Stimulated activated CD4-positive, alpha-beta T cell treated with anti-CD3 and anti-CD28 coated beads, Interleukin-1b, Interleukin-23, amount 100 ng/mL, for 4 hours (primary cell): ENCODE data around the gene SLC35G3.
"Not testable (repeated sequence)": the region's sequence is repeated elsewhere in the genome, so short reads cannot be mapped to it uniquely, and the experiment has no call there.

Experiments used
- DNase-seq, 2 donors: peaks; one replicate each; pipeline ENCODE4 v3.0.0-alpha.2; 2020; ENCODE audit warnings: low read depth in 2 of 2

SLC35G3 gene

DNA sequence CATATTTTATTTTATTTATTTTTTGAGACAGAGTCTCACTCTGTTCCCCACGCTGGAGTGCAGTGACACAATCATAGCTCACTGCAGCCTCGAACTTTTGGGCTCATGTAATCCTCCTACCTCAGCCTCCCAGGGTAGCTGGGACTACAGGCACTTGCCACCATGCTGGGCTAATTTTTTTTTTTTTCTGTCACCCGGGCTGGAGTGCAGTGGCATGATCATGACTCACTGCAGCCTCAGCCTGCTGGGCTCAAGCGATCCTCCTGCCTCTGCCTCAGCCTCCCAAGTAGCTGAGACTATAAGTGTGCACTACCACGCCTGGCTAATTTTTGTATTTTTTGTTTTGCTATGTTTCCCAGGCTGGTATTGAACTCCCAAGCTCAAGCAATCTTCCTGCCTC is 29.5 kb downstream of the SLC35G3 start:
- no peak for DNase-seq

DNA sequence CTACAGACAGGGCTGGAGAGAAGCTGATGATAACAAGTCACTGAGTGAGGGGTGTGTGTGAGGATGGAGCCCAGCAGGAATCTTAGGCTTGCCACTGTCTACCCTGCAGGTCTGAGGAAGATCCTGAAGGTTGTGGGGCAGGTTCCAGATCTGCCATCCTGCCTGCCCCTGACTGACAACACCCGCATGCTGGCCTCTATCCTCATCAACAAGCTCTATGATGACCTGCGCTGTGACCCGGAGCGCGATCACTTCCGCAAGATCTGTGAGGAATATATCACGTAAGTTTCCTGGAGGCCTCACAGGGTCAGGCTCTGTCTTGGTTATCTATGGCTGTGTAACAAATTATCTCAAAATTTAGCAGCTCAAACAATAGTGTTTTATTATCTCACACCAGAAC is 30.3 kb downstream of the SLC35G3 start:
- DNase-seq: no peak

GRCh38 chr17:35162755-35163154 is 31.4 kb downstream of the SLC35G3 start:
- DNase-seq: no peak

DNA sequence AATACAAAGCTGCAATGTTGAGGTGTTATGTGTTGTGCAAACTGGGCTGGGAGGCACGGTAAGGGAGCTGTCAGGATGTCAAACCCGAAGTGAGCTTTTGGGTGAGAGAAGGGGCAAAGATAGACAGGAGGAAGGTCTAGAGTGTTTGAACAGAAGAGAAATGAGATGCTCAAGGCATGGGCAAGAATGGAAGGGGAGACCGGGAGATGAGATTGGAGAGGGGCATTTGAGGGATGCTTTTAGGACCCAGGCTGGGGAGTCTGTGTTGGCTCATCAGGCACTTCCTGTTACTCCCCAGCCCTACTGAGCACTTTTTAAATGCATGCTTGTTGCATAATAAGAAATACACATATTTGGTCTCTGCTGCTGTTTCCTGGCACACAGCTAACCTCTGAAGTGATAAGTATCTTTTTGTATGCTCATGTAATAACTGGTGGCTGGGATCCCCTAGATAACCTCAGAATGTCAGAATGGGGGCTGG is 32.9 kb downstream of the SLC35G3 start:
- no peak for DNase-seq

- no peak for DNase-seq
Observed at GRCh38 chr17:35160354-35161201, 33.6 kb downstream of the SLC35G3 start.

GRCh38 chr17:35159940-35160339 is 34.3 kb downstream of the SLC35G3 start:
- DNase-seq: no peak

- no peak for DNase-seq
Observed at GRCh38 chr17:35155246-35155645, 38.9 kb downstream of the SLC35G3 start.

DNA sequence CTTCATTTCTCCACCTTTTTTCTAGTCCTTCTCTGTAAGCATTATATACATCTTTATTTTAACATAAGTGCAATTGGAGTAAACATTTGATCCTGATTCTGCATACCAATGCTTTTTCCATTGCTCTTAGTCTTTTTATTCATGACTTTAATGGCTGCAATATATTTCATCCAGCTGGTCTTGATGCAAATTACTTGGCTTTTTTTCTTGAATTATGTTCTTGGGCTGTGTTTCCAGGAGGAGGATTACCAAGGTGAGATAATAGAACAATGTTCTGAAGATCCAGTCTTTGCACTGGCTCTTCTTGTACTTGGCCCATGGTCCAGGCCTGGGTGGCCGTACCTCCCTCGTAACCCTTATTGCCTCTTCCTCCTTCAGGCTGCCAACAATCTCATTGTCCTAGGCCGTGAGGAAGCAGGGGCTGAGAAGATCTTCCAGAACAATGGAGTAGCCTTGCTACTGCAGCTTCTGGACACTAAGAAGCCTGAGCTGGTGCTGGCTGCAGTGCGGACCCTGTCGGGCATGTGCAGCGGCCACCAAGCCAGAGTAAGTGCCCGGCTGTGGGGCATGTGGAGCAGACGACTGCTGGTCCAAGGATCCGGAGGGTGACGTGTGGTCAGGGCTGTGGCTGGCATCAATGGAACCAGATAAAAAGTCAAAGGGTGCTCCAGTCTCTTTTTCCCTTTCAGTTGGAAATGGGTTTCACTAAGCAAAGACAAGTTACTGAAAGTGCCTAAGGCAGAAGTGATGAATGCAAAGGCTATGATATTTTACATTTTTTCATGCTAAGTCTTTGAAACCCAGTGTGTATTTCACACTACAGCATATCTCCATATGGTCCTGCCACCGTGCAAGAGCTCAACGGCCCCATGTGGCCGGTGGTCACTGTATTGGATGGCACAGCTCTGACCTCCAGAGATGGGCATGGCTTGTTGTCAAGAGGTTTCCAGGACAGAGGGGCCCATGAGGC is 39.7 kb downstream of the SLC35G3 start:
- no peak for DNase-seq

- DNase-seq: no peak
Observed at GRCh38 chr17:35152421-35153140, 41.6 kb downstream of the SLC35G3 start.

DNA sequence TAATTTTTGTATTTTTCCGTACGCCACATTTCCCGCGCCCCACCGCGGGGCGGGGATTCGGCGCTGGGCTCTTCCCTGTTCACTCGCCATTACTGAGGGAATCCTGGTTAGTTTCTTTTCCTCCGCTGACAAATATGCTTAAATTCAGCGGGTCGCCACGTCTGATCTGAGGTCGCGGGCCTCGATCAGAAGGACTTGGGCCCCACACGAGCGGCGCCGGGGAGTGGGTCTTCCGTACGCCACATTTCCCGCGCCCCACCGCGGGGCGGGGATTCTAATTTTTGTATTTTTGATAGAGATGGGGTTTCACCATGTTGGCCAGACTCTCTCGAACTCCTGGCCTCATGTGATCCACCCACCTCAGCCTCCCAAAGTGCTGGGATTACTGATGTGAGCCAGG is 43.1 kb downstream of the SLC35G3 start:
- DNase-seq: not testable (repeated sequence)

DNA sequence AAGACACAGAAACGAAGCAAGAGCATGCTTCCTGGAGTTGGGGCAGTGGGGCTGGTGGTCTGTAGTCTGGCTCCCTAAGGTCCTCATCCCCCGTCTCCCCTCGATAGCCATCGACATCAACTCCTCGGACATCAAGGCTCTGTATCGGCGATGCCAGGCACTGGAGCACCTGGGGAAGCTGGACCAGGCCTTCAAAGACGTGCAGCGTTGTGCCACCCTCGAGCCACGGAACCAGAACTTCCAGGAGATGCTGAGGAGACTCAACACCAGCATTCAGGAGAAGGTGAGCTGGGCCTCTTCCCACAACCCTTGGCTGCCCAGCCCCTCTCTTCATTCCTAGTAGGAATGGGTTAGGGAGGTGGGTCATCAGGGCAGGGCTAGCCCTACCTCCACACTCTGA is 44.3 kb downstream of the SLC35G3 start:
- DNase-seq: no peak

DNA sequence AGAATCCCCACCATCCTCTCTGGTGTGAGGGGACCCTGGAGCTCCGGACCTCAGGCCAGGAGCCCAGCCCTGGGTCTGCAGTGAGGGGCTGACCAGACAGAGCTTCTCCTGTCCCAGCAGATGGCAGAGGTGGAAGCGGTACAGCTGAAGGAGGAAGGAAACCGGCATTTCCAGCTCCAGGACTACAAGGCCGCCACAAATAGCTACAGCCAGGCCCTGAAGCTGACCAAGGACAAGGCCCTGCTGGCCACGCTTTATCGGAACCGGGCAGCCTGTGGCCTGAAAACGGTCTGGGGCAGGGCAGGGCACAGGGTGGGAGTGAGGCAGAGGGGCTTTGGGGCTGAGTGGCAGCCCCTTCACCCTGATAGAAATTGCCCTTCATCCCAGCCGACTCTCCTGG is 46.0 kb downstream of the SLC35G3 start:
- no peak for DNase-seq

DNA sequence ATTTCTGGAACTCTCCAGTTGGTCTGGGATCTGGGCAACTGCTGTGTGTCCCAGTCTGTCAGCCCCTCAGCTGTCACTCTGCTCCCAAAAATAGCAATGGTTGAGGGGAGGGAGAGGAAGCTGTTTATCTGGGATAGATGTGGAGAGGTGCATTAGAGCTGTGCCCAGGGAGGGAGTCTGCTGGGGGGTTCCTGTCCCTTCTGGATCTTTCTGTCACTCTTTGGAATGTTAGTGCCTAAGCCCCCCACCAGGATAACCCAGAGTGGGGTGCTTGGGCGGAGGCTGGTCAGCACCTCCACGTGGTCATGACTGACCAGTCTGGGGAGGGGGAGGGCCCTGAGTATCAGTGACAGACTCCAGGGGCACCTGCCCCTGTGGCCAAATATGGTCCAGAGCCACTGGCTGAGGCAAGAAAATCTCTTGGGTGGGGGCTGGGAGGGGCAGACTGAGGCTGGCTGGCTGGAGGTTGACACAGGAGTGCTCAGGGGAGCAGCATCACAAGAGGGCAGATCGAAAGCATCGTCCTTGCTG is 46.8 kb downstream of the SLC35G3 start, which contains the start of gene UNC45B:
Gene UNC45B (plus strand): TSS at position 443 of the 531 bp plus-strand sequence. CDS start 447 bp downstream, outside the sequence.
- DNase-seq: no peak

DNA sequence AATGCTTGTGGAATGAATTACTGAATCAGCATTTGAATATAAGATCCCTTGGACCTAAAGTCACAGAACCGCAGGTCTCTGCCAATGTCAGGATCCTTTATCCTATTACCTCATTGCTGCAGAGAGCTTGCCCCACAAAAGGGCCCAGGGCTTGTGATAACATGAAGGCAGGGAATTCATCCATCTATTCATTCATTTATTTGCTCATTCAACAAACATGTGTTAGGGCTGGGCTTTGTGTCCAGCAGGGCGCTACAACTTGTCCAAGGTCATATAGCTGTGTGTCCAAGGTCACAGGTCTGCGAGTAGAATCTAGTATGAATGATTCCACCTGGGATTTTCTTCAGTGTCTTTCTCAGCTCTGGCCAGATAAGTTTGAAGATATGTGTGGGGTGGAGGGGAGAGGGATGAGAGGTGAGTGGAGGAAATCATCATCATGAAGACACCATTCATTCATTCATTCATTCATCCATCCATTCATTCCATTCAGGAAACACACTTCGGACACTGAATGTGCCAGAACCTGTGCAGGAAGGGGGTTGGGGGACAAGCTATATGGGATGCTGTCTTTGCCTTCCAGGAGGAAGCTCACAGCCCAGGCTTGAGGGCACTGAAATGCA is 47.9 kb downstream of the SLC35G3 start:
- DNase-seq: no peak

DNA sequence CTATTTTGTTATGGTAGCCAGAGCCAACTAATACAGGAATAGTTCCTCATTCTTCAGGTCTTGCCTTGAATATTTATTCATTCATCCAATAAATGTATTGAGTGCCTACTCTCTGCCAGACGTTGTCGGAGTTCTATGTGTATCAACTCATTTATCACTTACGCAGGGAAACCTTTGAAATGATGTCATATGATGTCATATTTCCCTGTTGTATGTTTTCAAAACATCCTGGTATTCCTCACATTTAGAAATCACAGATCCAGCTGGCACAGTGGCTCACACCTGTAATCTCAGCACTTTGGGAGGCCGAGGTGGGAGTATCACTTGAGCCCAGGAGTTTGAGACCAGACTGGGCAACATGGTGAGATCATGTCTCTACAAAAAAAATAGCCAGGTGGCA is 49.4 kb downstream of the SLC35G3 start:
- DNase-seq: no peak
